Mesenchymal stem cell (in vitro differentiated cells and primary cell): Measurements from ENCODE around the gene ZCCHC7.
A peak's percentile ranks its signal among the peaks of the same experiment; 100 is the strongest.
"Not testable (repeated sequence)": the region's sequence is repeated elsewhere in the genome, so short reads cannot be mapped to it uniquely, and the experiment has no call there.

Experiments used
- DNase-seq: peaks from one replicate; pipeline ENCODE4 v3.0.0-alpha.2; 2013
- H2AFZ ChIP-seq: one replicate; pipeline ENCODE4 v1.6.1; 2013; ENCODE audit warnings: low read depth, mild to moderate bottlenecking, control low read depth, inconsistent platforms, low read length, moderate library complexity
- H2AK5ac ChIP-seq: 2 replicates; pipeline ENCODE4 v1.6.1; 2013; ENCODE audit warnings: low read length, moderate library complexity, mild to moderate bottlenecking, inconsistent platforms; ENCODE audit not compliant: severe bottlenecking
- H2BK120ac ChIP-seq: one replicate; pipeline ENCODE4 v1.6.1; 2013; ENCODE audit warnings: low read depth, mild to moderate bottlenecking, inconsistent platforms, low read length, moderate library complexity
- H2BK12ac ChIP-seq, 2 experiments: one replicate each; pipeline ENCODE4 v1.6.1; 2013; ENCODE audit warnings: inconsistent platforms in 2 of 2, low read length in 2 of 2, mild to moderate bottlenecking in 2 of 2, moderate library complexity in 2 of 2, control low read depth in 1 of 2
- H2BK15ac ChIP-seq: one replicate; pipeline ENCODE4 v1.6.1; 2013; ENCODE audit warnings: mild to moderate bottlenecking, low read depth, inconsistent platforms; ENCODE audit not compliant: poor library complexity, severe bottlenecking
- H2BK5ac ChIP-seq: 2 replicates; pipeline ENCODE4 v1.6.1; 2013; ENCODE audit warnings: low read depth, mild to moderate bottlenecking, low read length, control low read depth, inconsistent platforms; ENCODE audit not compliant: poor library complexity, severe bottlenecking
- H3K14ac ChIP-seq, 2 experiments: one replicate each; pipeline ENCODE4 v1.6.1; 2013; ENCODE audit warnings: inconsistent platforms in 2 of 2, low read length in 2 of 2, control low read depth in 1 of 2, mild to moderate bottlenecking in 1 of 2, moderate library complexity in 1 of 2
- H3K18ac ChIP-seq, 2 experiments: one replicate each; pipeline ENCODE4 v1.6.1; 2013; ENCODE audit warnings: inconsistent platforms in 2 of 2, low read length in 2 of 2, control low read depth in 1 of 2, low read depth in 1 of 2, mild to moderate bottlenecking in 1 of 2
- H3K23ac ChIP-seq, 2 experiments: one replicate each; pipeline ENCODE4 v1.6.1; 2013; ENCODE audit warnings: inconsistent platforms in 2 of 2, low read length in 2 of 2, mild to moderate bottlenecking in 2 of 2, moderate library complexity in 2 of 2, control low read depth in 1 of 2
- H3K27ac ChIP-seq: 2 replicates; pipeline ENCODE4 v1.5.1; 2013; ENCODE audit warnings: mild to moderate bottlenecking, moderate library complexity, low read length, control low read depth, inconsistent platforms; ENCODE audit not compliant: poor library complexity, severe bottlenecking
- H3K27me3 ChIP-seq, 2 experiments: 2 replicates each; pipeline versions ENCODE4 v1.6.1 to v1.7.0; 2013; ENCODE audit warnings: low read length in 2 of 2, mild to moderate bottlenecking in 2 of 2, moderate library complexity in 2 of 2, control low read depth in 1 of 2, inconsistent platforms in 1 of 2; ENCODE audit not compliant: control insufficient read depth in 1 of 2, insufficient read depth in 1 of 2
- H3K36me3 ChIP-seq, 2 experiments: 2 replicates each; pipeline versions ENCODE4 v1.6.1 to v1.7.0; 2013; ENCODE audit warnings: low read length in 2 of 2, control low read depth in 1 of 2, inconsistent platforms in 1 of 2, low read depth in 1 of 2, mild to moderate bottlenecking in 1 of 2; ENCODE audit not compliant: insufficient read depth in 2 of 2, control insufficient read depth in 1 of 2
- H3K4ac ChIP-seq, 2 experiments: one replicate each; pipeline ENCODE4 v1.6.1; 2013; ENCODE audit warnings: inconsistent platforms in 2 of 2, low read length in 2 of 2, mild to moderate bottlenecking in 2 of 2, moderate library complexity in 2 of 2, control low read depth in 1 of 2, low read depth in 1 of 2
- H3K4me1 ChIP-seq: 2 replicates; pipeline ENCODE4 v1.6.1; 2013; ENCODE audit warnings: low read depth, low read length, control low read depth; ENCODE audit not compliant: control insufficient read depth, insufficient read depth
- H3K4me2 ChIP-seq: 2 replicates; pipeline ENCODE4 v1.6.1; 2013; ENCODE audit warnings: low read length, mild to moderate bottlenecking, inconsistent platforms; ENCODE audit not compliant: poor library complexity, severe bottlenecking
- H3K4me3 ChIP-seq, 2 experiments: 2 replicates each; pipeline versions ENCODE4 v1.5.1 to v1.7.0; 2013; ENCODE audit warnings: low read length in 2 of 2, mild to moderate bottlenecking in 2 of 2, control low read depth in 1 of 2, low read depth in 1 of 2; ENCODE audit not compliant: insufficient read depth in 1 of 2
- H3K79me1 ChIP-seq: replicated peaks from 2 replicates; pipeline ENCODE4 v1.6.1; 2013; ENCODE audit warnings: mild to moderate bottlenecking, control low read depth, low read length, inconsistent platforms; ENCODE audit not compliant: poor library complexity, severe bottlenecking
- H3K9ac ChIP-seq: 2 replicates; pipeline ENCODE4 v1.7.0; 2013; ENCODE audit warnings: mild to moderate bottlenecking, low read length, moderate library complexity
- H3K9me3 ChIP-seq: 2 replicates; pipeline ENCODE4 v1.7.0; 2013; ENCODE audit warnings: mild to moderate bottlenecking, low read length; ENCODE audit not compliant: control insufficient read depth
- H4K8ac ChIP-seq: one replicate; pipeline ENCODE4 v1.6.1; 2013; ENCODE audit warnings: inconsistent platforms, mild to moderate bottlenecking, low read length, moderate library complexity
- H4K91ac ChIP-seq: one replicate; pipeline ENCODE4 v1.6.1; 2013; ENCODE audit warnings: mild to moderate bottlenecking, low read length, inconsistent platforms
- WGBS: methylation state at CpG from one replicate; pipeline ENCODE4 v1.1.7; 2013; ENCODE audit warnings: mixed read lengths; 5-methylcytosine and 5-hydroxymethylcytosine counted together

Gene ZCCHC7

DNA sequence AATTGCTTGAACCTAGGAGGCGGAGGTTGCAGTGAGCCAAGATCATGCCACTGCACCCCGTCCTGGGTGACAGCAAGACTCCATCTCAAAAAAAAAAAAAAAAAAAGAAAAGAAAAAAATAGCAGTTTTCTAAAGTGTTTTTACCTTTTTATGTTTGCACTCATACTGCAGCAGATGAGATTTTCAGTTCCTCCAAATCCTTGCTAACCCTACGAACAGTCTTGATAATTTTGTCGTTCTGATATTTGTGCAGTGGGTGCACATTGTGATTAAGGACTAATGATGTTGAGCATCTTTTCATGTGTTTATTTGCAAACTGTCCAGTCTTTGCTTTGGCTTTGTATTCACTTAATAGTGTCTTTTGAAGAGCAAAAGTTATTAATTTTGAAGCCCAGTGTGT lies 42.9 kb downstream of the ZCCHC7 start:
- no peak overlapping the region for H2BK120ac ChIP-seq
- 98% methylated on average over 3 of the region's 4 CpGs for WGBS
- H3K9me3 ChIP-seq = no peaks in the 10 kb centered on the region
- H3K4ac ChIP-seq = no peak overlapping the region
- no peak overlapping the region for H4K8ac ChIP-seq
- H3K4me2 ChIP-seq = no peak overlapping the region
- H3K23ac ChIP-seq = no peak overlapping the region
- no peaks in the 10 kb centered on the region for H3K4me1 ChIP-seq
- no peak overlapping the region for H3K4me3 ChIP-seq
- H3K27ac ChIP-seq = no peak overlapping the region
- H2BK15ac ChIP-seq = no peak overlapping the region
- DNase-seq = no peak
- no peak overlapping the region for H3K14ac ChIP-seq
- H4K91ac ChIP-seq = no peak overlapping the region
- no peak overlapping the region for H3K9ac ChIP-seq
- no peak overlapping the region for H2BK12ac ChIP-seq
- peaks cover 12 to 37% of the 10 kb centered on the region in 2 experiments for H3K36me3 ChIP-seq
- H3K18ac ChIP-seq = no peak overlapping the region
- H3K27me3 ChIP-seq = no peaks in the 10 kb centered on the region
- no peak overlapping the region for H2BK5ac ChIP-seq
- no peak overlapping the region for H2AFZ ChIP-seq
- no peak overlapping the region for H2AK5ac ChIP-seq
- peaks cover 17% of the 10 kb centered on the region for H3K79me1 ChIP-seq

DNA sequence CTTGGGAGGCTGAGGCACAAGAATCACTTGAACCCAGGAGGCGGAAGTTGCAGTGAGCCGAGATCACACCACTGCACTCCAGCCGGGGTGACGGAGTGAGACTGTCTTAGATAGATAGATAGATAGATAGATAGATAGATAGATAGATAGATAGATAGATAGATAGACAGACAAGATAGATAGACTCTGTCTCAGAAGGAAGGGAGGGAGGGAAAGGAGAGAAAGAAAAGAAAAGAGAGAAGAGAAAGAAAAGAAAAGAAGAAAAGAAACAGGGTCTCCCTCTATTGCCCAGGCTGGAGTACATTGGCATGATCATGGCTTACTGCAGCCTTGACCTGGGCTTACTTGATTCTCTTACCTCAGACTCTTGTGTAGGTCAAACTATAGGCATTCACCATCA lies 44.0 kb downstream of the ZCCHC7 start:
- H3K18ac ChIP-seq = not testable (repeated sequence)

DNA sequence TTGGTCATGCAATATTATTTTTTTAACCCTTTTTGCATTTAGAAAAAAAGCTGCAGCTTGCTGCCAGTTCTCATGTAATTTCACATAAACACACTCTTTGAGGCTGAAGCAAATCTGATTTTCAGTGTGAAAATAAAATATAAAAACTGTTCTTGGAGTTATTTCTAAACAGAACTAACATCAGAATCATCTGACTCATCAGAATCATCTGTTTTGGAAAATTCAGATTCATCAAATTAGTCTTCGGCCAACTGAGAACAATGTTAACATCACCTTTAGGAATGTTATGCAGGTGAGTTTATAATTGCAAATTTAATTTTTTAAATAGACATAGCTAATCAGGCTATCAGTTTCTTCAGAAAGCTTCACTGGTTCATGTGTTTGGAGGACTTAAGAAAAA lies 45.3 kb downstream of the ZCCHC7 start:
- Histone ChIP-seq H2BK15ac (no peak overlapping the region), H3K4me2 (no peak overlapping the region), H2BK5ac (no peak overlapping the region), H2BK12ac (no peak overlapping the region), H2BK120ac (no peak overlapping the region), H3K27me3 (no peaks in the 10 kb centered on the region), H2AK5ac (no peak overlapping the region), H3K14ac (no peak overlapping the region), H2AFZ (no peak overlapping the region), H3K9ac (no peak overlapping the region), H3K9me3 (no peaks in the 10 kb centered on the region), H4K8ac (no peak overlapping the region), H3K79me1 (peaks cover 14% of the 10 kb centered on the region), H3K27ac (no peak overlapping the region), H4K91ac (no peak overlapping the region), H3K36me3 (peaks cover 5 to 23% of the 10 kb centered on the region in 2 experiments), H3K18ac (no peak overlapping the region), H3K4ac (no peak overlapping the region), H3K4me1 (no peaks in the 10 kb centered on the region), H3K4me3 (no peak overlapping the region), H3K23ac (no peak overlapping the region)
- no CpG with 5 or more reads among the region's 1 CpG for WGBS
- DNase-seq = no peak

More for the DNA sequence above, 44.0 kb downstream of the ZCCHC7 start:
- H2BK5ac ChIP-seq, H3K9me3 ChIP-seq, DNase-seq, H3K27me3 ChIP-seq, H4K8ac ChIP-seq, H2BK120ac ChIP-seq, H3K4me1 ChIP-seq, H3K9ac ChIP-seq, H4K91ac ChIP-seq, H3K4me2 ChIP-seq, H3K23ac ChIP-seq, H2AK5ac ChIP-seq, H3K27ac ChIP-seq, H2BK12ac ChIP-seq, H3K4ac ChIP-seq, H3K14ac ChIP-seq, H2AFZ ChIP-seq, H3K4me3 ChIP-seq, H2BK15ac ChIP-seq: not testable (repeated sequence)
- peaks cover 19% of the 10 kb centered on the region for H3K79me1 ChIP-seq
- 97% methylated on average over 4 of the region's 4 CpGs for WGBS
- peaks cover 12 to 36% of the 10 kb centered on the region in 2 experiments for H3K36me3 ChIP-seq

DNA sequence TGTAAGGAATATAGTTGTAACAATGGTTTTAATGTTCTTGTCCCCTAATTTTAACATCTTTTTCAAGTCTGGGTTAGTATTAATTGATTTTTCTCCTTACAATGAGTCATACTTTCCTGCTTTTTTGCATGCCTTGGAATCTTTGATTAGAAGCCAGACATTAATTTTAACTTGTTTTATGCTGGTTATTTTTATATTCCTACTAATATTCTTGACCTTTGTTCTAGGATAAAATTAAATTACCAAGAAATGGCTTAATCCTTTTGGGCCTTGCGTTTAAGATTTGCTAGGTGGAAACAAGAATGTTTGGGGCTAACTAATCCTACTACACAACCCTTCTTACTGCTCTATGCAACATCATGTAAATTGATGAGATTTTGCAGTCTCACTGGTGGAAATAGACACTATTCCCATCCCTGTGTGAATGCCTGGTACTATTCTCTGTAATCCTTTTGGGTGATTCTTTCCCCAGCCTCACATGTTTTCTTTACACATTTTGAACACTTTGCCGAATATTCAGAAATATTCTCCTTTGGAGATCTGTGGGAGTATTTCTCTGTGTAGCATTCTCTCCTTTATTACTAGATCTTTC lies 47.2 kb downstream of the ZCCHC7 start:
- no peak overlapping the region for H4K8ac ChIP-seq

More for the DNA sequence above, 47.2 kb downstream of the ZCCHC7 start:
- no peaks in the 10 kb centered on the region for H3K4me1 ChIP-seq
- H3K14ac ChIP-seq = no peak overlapping the region
- no peak overlapping the region for H3K4me3 ChIP-seq
- peaks cover 15% of the 10 kb centered on the region for H3K79me1 ChIP-seq
- H2AFZ ChIP-seq = no peak overlapping the region
- no peak overlapping the region for H3K27ac ChIP-seq
- H2BK5ac ChIP-seq = no peak overlapping the region
- no peak overlapping the region for H3K9ac ChIP-seq
- peaks cover 3 to 9% of the 10 kb centered on the region in 2 experiments for H3K36me3 ChIP-seq
- no peak overlapping the region for H2BK15ac ChIP-seq
- no peaks in the 10 kb centered on the region for H3K9me3 ChIP-seq
- H2BK12ac ChIP-seq = no peak overlapping the region
- H3K4ac ChIP-seq = no peak overlapping the region
- H2AK5ac ChIP-seq = no peak overlapping the region
- H3K27me3 ChIP-seq = no peaks in the 10 kb centered on the region
- H3K4me2 ChIP-seq = no peak overlapping the region
- H3K18ac ChIP-seq = no peak overlapping the region
- no peak overlapping the region for H4K91ac ChIP-seq
- H2BK120ac ChIP-seq = no peak overlapping the region
- DNase-seq = peak; percentile 4
- H3K23ac ChIP-seq = no peak overlapping the region
- no CpG with 5 or more reads among the region's 2 CpGs for WGBS
